ENCODE measurements around the gene VWA2.
"Not testable (repeated sequence)": the region's sequence is repeated elsewhere in the genome, so short reads cannot be mapped to it uniquely, and the experiment has no call there.

DNA sequence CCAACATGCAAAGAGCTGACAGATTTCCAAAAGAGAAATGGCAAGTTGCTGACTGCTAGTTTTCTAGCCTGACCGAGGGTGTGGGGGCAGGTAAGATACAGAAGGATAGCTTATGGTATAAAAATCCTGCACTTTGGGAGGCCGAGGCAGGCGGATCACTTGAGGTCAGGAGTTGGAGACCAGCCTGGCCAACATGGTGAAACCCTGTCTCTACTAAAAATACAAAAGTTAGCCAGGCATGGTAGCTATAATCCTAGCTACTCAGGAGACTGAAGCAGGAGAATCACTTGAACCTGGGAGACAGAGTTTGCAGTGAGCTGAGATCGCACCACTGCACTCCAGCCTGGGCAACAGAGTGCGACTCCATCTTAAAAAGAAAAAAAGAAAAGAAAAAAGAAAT lies 94.4 kb downstream of the VWA2 start:
- not testable (repeated sequence) for TF ChIP-seq POLR2AphosphoS5, POLR2A (IDR thresholded peaks at IDR 0.05)
- TF ChIP-seq, protein P1, sequence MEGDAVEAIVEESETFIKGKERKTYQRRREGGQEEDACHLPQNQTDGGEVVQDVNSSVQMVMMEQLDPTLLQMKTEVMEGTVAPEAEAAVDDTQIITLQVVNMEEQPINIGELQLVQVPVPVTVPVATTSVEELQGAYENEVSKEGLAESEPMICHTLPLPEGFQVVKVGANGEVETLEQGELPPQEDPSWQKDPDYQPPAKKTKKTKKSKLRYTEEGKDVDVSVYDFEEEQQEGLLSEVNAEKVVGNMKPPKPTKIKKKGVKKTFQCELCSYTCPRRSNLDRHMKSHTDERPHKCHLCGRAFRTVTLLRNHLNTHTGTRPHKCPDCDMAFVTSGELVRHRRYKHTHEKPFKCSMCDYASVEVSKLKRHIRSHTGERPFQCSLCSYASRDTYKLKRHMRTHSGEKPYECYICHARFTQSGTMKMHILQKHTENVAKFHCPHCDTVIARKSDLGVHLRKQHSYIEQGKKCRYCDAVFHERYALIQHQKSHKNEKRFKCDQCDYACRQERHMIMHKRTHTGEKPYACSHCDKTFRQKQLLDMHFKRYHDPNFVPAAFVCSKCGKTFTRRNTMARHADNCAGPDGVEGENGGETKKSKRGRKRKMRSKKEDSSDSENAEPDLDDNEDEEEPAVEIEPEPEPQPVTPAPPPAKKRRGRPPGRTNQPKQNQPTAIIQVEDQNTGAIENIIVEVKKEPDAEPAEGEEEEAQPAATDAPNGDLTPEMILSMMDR (IDR thresholded peaks at IDR 0.05), result not testable (repeated sequence)

Measured in prostate gland (tissue), 2 donors.